Measurements from ENCODE around the gene NFAM1.
A peak's percentile ranks its signal among the peaks of the same experiment; 100 is the strongest.

The NFAM1 gene

GRCh38 chr22:42432020-42432596, at the start of gene NFAM1:
TSS of gene NFAM1 (minus strand) at chr22:42432403. CDS start at chr22:42432357, 46 bp downstream.
- DNase-seq (ENCODE audit: low spot score), result no peak

- no peak for DNase-seq (ENCODE audit: low spot score)
These were observed 42.9 kb upstream of the NFAM1 start for GRCh38 chr22:42475122-42475521.

GRCh38 chr22:42473484-42474193, 41.4 kb upstream of the NFAM1 start:
- peak; percentile 65 for DNase-seq (ENCODE audit: low spot score)

GRCh38 chr22:42472671-42473070, 40.5 kb upstream of the NFAM1 start:
- DNase-seq (ENCODE audit: low spot score), result no peak

GRCh38 chr22:42471441-42471840, 39.2 kb upstream of the NFAM1 start:
- DNase-seq (ENCODE audit: low spot score), result no peak

- DNase-seq (ENCODE audit: low spot score), result no peak
These were observed 38.3 kb upstream of the NFAM1 start for GRCh38 chr22:42470366-42471082.

- DNase-seq (ENCODE audit: low spot score), result no peak
These were observed 36.6 kb upstream of the NFAM1 start for GRCh38 chr22:42468841-42469240.

- DNase-seq (ENCODE audit: low spot score), result no peak
These were observed 29.8 kb upstream of the NFAM1 start for GRCh38 chr22:42462016-42462415.

GRCh38 chr22:42461511-42461910, 29.3 kb upstream of the NFAM1 start:
- DNase-seq (ENCODE audit: low spot score), result no peak

- DNase-seq (ENCODE audit: low spot score), result no peak
These were observed 27.3 kb upstream of the NFAM1 start for GRCh38 chr22:42459287-42460063.

GRCh38 chr22:42452916-42453315, 20.7 kb upstream of the NFAM1 start:
- DNase-seq (ENCODE audit: low spot score), result no peak

GRCh38 chr22:42452456-42452855, 20.3 kb upstream of the NFAM1 start:
- DNase-seq (ENCODE audit: low spot score), result no peak

GRCh38 chr22:42451499-42452145, 19.4 kb upstream of the NFAM1 start:
- no peak for DNase-seq (ENCODE audit: low spot score)

- DNase-seq (ENCODE audit: low spot score), result no peak
These were observed 18.7 kb upstream of the NFAM1 start for GRCh38 chr22:42450862-42451261.

- no peak for DNase-seq (ENCODE audit: low spot score)
These were observed 13.9 kb upstream of the NFAM1 start for GRCh38 chr22:42446151-42446550.

GRCh38 chr22:42444077-42444904, 12.1 kb upstream of the NFAM1 start:
- DNase-seq (ENCODE audit: low spot score), result peak; percentile 63

GRCh38 chr22:42443240-42444076, 11.3 kb upstream of the NFAM1 start:
- no peak for DNase-seq (ENCODE audit: low spot score)

GRCh38 chr22:42442748-42443147, 10.5 kb upstream of the NFAM1 start:
- DNase-seq (ENCODE audit: low spot score), result no peak

- DNase-seq (ENCODE audit: low spot score), result no peak
These were observed 8.5 kb upstream of the NFAM1 start for GRCh38 chr22:42440728-42441127.

All from SW480 (cell line).